Measurements from ENCODE around the gene DGKZ. TPM values are rescaled to one million over a fixed set of nuclear protein-coding genes. Genes with fewer than 3 reads are reported as not detected.

DGKZ gene
- total and polyA plus RNA-seq, 8 donors, result 24.0 to 405 (median 61.7) TPM

- no peaks in the 10 kb centered on the region for H3K27me3 ChIP-seq
- no peak for TF ChIP-seq EP300 (IDR thresholded peaks at IDR 0.05)
- TF ChIP-seq POLR2A (IDR thresholded peaks at IDR 0.05), result no peak
- no peak for TF ChIP-seq POLR2AphosphoS5 (IDR thresholded peaks at IDR 0.05)
- no peak for TF ChIP-seq CTCF (IDR thresholded peaks at IDR 0.05)
- H3K9me3 ChIP-seq, result no peaks in the 10 kb centered on the region
- 38 to 64% (median 52%) methylated on average over 4 of the region's 4 CpGs for WGBS, 5 donors
- peaks cover 0 to 11% (median 8%) of the 10 kb centered on the region in 4 donors for H3K4me1 ChIP-seq
- H3K36me3 ChIP-seq, result peaks cover 17 to 72% (median 56%) of the 10 kb centered on the region in 4 donors
- H3K27ac ChIP-seq, result no peak overlapping the region
- no peak for DNase-seq
- intact Hi-C loops (cut with DNase I; ENCODE audit: low total_unique reads), result loop anchor here (5.0 kb wide), 1 partner anchor 73 kb away; no protein-coding TSS in a partner anchor
- H3K4me3 ChIP-seq, result no peak overlapping the region
Observed at GRCh38 chr11:46309814-46310259, 37.4 kb upstream of the DGKZ start.

DNA sequence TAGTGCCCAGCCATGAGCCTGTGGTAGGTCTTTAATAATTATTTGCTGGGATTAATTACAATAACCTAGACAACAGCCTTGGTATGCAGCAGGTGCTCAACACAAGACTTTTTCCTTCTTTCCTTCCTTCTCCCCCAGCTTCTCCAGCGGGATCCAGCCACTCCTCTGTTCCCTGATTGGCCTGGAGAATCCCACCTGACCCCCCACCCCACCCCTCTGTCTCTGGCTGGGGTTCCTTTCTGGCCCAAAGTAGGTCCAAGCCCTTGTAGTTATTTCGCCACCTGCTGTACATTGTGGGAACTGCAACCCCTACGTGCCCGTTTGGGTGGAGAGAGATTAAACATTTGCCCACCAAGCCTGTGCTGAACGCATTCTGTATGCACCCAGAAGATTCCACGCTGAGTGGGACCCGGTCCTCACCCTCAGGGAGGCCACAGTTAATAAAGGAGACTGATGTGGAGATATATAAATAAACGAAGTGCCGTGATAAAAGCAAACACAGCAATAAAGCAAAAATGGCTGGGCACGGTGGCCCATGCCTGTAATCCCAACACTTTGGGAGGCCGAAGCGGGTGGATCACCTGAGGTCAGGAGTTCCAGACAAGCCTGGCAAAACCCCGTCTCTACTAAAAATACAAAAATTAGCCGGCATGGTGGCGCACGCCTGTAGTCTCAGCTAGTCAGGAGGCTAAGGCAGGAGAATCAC lies 32.1 kb upstream of the DGKZ start:
- peaks cover 40 to 90% (median 79%) of the 10 kb centered on the region in 4 donors for H3K36me3 ChIP-seq
- no peaks in the 10 kb centered on the region for H3K9me3 ChIP-seq
- H3K27me3 ChIP-seq, result no peaks in the 10 kb centered on the region
- 23 to 38% (median 33%) methylated on average over 16 of the region's 16 CpGs for WGBS, 5 donors
- peak; percentile 78 to 86 for DNase-seq
- H3K4me3 ChIP-seq, result no peak overlapping the region
- intact Hi-C loops (cut with DNase I; ENCODE audit: low total_unique reads), result loop anchor here (5.0 kb wide), 1 partner anchor 73 kb away; no protein-coding TSS in a partner anchor
- peaks cover 12 to 28% (median 15%) of the 10 kb centered on the region in 4 donors for H3K4me1 ChIP-seq
- peak overlapping the region; percentile 16 to 60 (median 51) for H3K27ac ChIP-seq
- TF ChIP-seq CTCF (IDR thresholded peaks at IDR 0.05) (peak in 5 of 7 experiments; percentile 85 to 97 (median 94)), POLR2AphosphoS5 (IDR thresholded peaks at IDR 0.05) (peak in 1 of 3 donors; percentile 35), EP300 (IDR thresholded peaks at IDR 0.05) (no peak)

DNA sequence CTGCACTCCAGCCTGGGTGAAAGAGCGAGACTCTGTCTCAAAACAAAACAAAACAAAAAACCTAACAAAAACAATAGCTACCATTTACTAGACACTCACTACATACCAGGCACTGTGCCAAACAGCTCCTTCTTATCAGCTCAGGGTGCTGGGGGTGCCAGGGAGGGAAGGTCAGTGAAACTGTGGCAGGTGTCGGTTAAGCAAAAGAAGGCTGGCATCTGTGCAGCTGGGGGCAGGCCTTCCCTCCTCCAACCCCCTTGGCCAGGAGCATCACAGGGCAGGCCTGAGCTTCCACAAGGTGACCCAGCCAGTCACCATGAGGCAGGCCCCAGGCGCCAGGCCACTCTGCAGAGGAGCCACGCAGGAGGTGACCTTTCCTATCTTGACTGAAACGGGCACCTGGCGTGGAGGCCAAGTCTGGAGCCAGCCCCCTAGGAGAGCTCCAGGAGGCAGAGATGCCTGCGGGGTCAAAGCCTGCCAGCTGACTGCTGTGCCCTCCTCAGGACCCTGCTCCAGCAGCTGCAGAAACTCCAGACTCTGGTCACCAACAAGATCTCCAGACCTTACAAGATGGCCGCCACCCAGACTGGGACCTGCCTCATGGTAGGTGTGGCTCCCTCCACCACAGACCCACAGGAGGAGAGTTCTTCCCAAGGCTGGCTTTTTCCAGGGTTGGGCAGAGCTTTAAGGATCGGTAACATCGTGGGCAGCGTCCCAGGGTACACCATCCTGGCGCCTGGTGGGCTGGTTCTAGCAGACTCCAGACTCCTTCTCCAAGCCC lies 31.3 kb upstream of the DGKZ start:
- intact Hi-C loops (cut with DNase I; ENCODE audit: low total_unique reads), result loop anchor here (5.0 kb wide), 1 partner anchor 74 kb away; no protein-coding TSS in a partner anchor
- H3K4me3 ChIP-seq, result no peak overlapping the region
- WGBS, 5 donors, result 52 to 83% (median 56%) methylated on average over 4 to 12 of the region's 12 CpGs
- TF ChIP-seq POLR2AphosphoS5 (IDR thresholded peaks at IDR 0.05), result peak in 1 of 3 donors; percentile 13
- TF ChIP-seq POLR2A (IDR thresholded peaks at IDR 0.05), result no peak
- TF ChIP-seq EP300 (IDR thresholded peaks at IDR 0.05), result no peak
- TF ChIP-seq CTCF (IDR thresholded peaks at IDR 0.05), result no peak
- peak; percentile 78 to 80 for DNase-seq
- no peaks in the 10 kb centered on the region for H3K27me3 ChIP-seq
- H3K4me1 ChIP-seq, result peaks cover 12 to 28% (median 15%) of the 10 kb centered on the region in 4 donors
- H3K27ac ChIP-seq, result peak overlapping the region; percentile 43 to 60 (median 51)
- H3K36me3 ChIP-seq, result peaks cover 39 to 90% (median 79%) of the 10 kb centered on the region in 4 donors
- H3K9me3 ChIP-seq, result no peaks in the 10 kb centered on the region

DNA sequence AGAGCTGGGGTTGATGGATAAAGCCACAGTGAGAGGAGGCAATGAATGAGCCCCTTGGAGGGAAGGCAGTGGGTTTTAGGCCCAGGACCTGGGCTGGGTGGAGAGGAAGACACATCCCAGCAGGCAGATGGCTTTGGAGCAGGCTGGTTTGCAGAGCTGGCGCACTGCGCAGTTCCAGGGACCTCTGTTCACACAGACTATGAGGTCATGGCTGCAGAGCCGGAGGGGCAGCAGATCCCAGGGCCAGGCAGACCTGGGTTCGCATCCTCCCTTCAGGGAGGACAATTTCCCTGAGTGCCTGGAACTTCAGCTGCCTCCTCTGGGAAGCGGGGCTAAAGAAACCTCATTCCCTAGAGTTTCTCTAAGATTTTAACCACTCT lies 28.2 kb upstream of the DGKZ start:
- TF ChIP-seq POLR2AphosphoS5 (IDR thresholded peaks at IDR 0.05) (no peak), EP300 (IDR thresholded peaks at IDR 0.05) (no peak), POLR2A (IDR thresholded peaks at IDR 0.05) (no peak), CTCF (IDR thresholded peaks at IDR 0.05) (no peak)
- no peaks in the 10 kb centered on the region for H3K9me3 ChIP-seq
- intact Hi-C loops (cut with DNase I; ENCODE audit: low total_unique reads), result loop anchor here (5.0 kb wide), 1 partner anchor 77 kb away; no protein-coding TSS in a partner anchor
- peaks cover 12 to 28% (median 15%) of the 10 kb centered on the region in 4 donors for H3K4me1 ChIP-seq
- WGBS, 5 donors, result 92 to 100% (median 100%) methylated on average over 3 to 5 of the region's 5 CpGs
- no peak for DNase-seq
- peaks cover 23 to 78% (median 63%) of the 10 kb centered on the region in 4 donors for H3K36me3 ChIP-seq
- peak overlapping the region in 2 of 5 donors; percentile 32 to 50 for H3K27ac ChIP-seq
- no peaks in the 10 kb centered on the region for H3K27me3 ChIP-seq
- H3K4me3 ChIP-seq, result no peak overlapping the region

Data from stomach (tissue), 9 donors.